ENCODE results near the gene TMC2. TPM values are rescaled to one million over a fixed set of nuclear protein-coding genes. Genes with fewer than 3 reads are reported as not detected.

TMC2 gene
- total RNA-seq, 4 donors from 2014 or later, result 0.19 TPM; not detected in 3

- no peak for DNase-seq
- H3K36me3 ChIP-seq, result no peaks in the 10 kb centered on the region
- H3K4me1 ChIP-seq, result peaks cover 0 to 7% (median 0%) of the 10 kb centered on the region in 3 donors
- 70 to 76% methylated on average over 8 to 12 of the region's 12 CpGs for WGBS, 2 donors
- H3K4me3 ChIP-seq, result no peak overlapping the region
- H3K27ac ChIP-seq, result no peak overlapping the region
- intact Hi-C loops (cut with DNase I), result no loop called here
- no peaks in the 10 kb centered on the region for H3K9me3 ChIP-seq
- no peak for TF ChIP-seq POLR2A (IDR thresholded peaks at IDR 0.05)
- no peak for TF ChIP-seq CTCF (IDR thresholded peaks at IDR 0.05)
- peaks cover 0 to 91% (median 0%) of the 10 kb centered on the region in 4 donors for H3K27me3 ChIP-seq
Measured at GRCh38 chr20:2538356-2538755, 2.0 kb downstream of the TMC2 start.

GRCh38 chr20:2538931-2539720, 2.8 kb downstream of the TMC2 start:
- Histone ChIP-seq H3K27me3 (peaks cover 0 to 84% (median 0%) of the 10 kb centered on the region in 4 donors), H3K27ac (no peak overlapping the region), H3K9me3 (no peaks in the 10 kb centered on the region), H3K36me3 (no peaks in the 10 kb centered on the region), H3K4me3 (no peak overlapping the region), H3K4me1 (peaks cover 0 to 7% (median 0%) of the 10 kb centered on the region in 3 donors)
- 56 to 62% methylated on average over 8 of the region's 8 CpGs for WGBS, 2 donors
- no peak for DNase-seq
- intact Hi-C loops (cut with DNase I), result no loop called here
- no peak for TF ChIP-seq POLR2A (IDR thresholded peaks at IDR 0.05)
- no peak for TF ChIP-seq CTCF (IDR thresholded peaks at IDR 0.05)

- H3K4me1 ChIP-seq, result no peaks in the 10 kb centered on the region
- no peak for TF ChIP-seq POLR2A (IDR thresholded peaks at IDR 0.05)
- no peak for TF ChIP-seq CTCF (IDR thresholded peaks at IDR 0.05)
- no peaks in the 10 kb centered on the region for H3K9me3 ChIP-seq
- H3K27me3 ChIP-seq, result peaks cover 0 to 82% (median 1%) of the 10 kb centered on the region in 4 donors
- DNase-seq, result no peak
- 62 to 70% methylated on average over 2 of the region's 2 CpGs for WGBS, 2 donors
- H3K27ac ChIP-seq, result no peak overlapping the region
- intact Hi-C loops (cut with DNase I), result no loop called here
- H3K36me3 ChIP-seq, result no peaks in the 10 kb centered on the region
- H3K4me3 ChIP-seq, result no peak overlapping the region
Measured at GRCh38 chr20:2541940-2542339, 5.6 kb downstream of the TMC2 start.

GRCh38 chr20:2542361-2542760, 6.0 kb downstream of the TMC2 start:
- H3K4me3 ChIP-seq, result no peak overlapping the region
- WGBS, 2 donors, result 83 to 90% methylated on average over 3 to 4 of the region's 4 CpGs
- no peaks in the 10 kb centered on the region for H3K4me1 ChIP-seq
- intact Hi-C loops (cut with DNase I), result no loop called here
- H3K36me3 ChIP-seq, result no peaks in the 10 kb centered on the region
- H3K27ac ChIP-seq, result no peak overlapping the region
- DNase-seq, result no peak
- TF ChIP-seq POLR2A (IDR thresholded peaks at IDR 0.05), result no peak
- TF ChIP-seq CTCF (IDR thresholded peaks at IDR 0.05), result no peak
- H3K27me3 ChIP-seq, result peaks cover 0 to 78% (median 1%) of the 10 kb centered on the region in 4 donors
- no peaks in the 10 kb centered on the region for H3K9me3 ChIP-seq

GRCh38 chr20:2544211-2544610, 7.8 kb downstream of the TMC2 start:
- H3K4me1 ChIP-seq, result no peaks in the 10 kb centered on the region
- no peak for DNase-seq
- TF ChIP-seq CTCF (IDR thresholded peaks at IDR 0.05) (no peak), POLR2A (IDR thresholded peaks at IDR 0.05) (no peak)
- no peak overlapping the region for H3K4me3 ChIP-seq
- H3K27ac ChIP-seq, result no peak overlapping the region
- H3K36me3 ChIP-seq, result no peaks in the 10 kb centered on the region
- intact Hi-C loops (cut with DNase I), result no loop called here
- WGBS, 2 donors, result 54 to 70% methylated on average over 1 of the region's 1 CpG
- peaks cover 0 to 70% (median 1%) of the 10 kb centered on the region in 4 donors for H3K27me3 ChIP-seq
- H3K9me3 ChIP-seq, result no peaks in the 10 kb centered on the region
